IMR-90 (cell line): ENCODE results near the gene GIPC3. TPM values are rescaled to one million over a fixed set of nuclear protein-coding genes. Genes with fewer than 3 reads are reported as not detected.

Experiments used
- ATAC-seq: fragments of 200-7000 bp; cut with Tn5 transposase; 2 replicates; pipeline ENCODE4 v1.9.1; 2020; ENCODE audit warnings: low read depth, mild to moderate bottlenecking, moderate library complexity
- BruUV-seq: library from RNA; stranded (reverse); fragments of 400-500 nt; replicated peaks from 2 replicates; lab custom pipeline; 2021; lab: Mats Ljungman, UMichigan
- CTCF ChIA-PET: fragments of 300-600 bp; formaldehyde crosslinking; extraction: SDS; loops from one replicate; lab custom pipeline; 2021; ENCODE audit warnings: antibody characterized with exemption; lab: Yijun Ruan, JAX
- POLR2A ChIA-PET: fragments of 300-600 bp; sonication (Branson Sonifier 250); formaldehyde crosslinking; loops from one replicate; lab custom pipeline; 2022; ENCODE audit warnings: antibody characterized with exemption; ENCODE audit not compliant: unreplicated experiment; lab: Charles Lee
- DNase-seq: peaks from one replicate; pipeline ENCODE4 v3.0.0; 2013
- H2AFZ ChIP-seq: replicated peaks from 2 replicates; pipeline ENCODE3; 2013; ENCODE audit warnings: low read length, mild to moderate bottlenecking; ENCODE audit not compliant: poor library complexity
- H2AK5ac ChIP-seq: 2 replicates; pipeline ENCODE4 v1.6.1; 2013; ENCODE audit warnings: low read depth, low read length, inconsistent platforms
- H2AK9ac ChIP-seq: replicated peaks from 2 replicates; pipeline ENCODE3; 2013; ENCODE audit warnings: mild to moderate bottlenecking, low read depth, low read length, moderate library complexity; ENCODE audit not compliant: poor library complexity
- H2BK120ac ChIP-seq: 2 replicates; pipeline ENCODE4 v1.6.1; 2013; ENCODE audit warnings: low read depth, low read length, inconsistent platforms
- H2BK15ac ChIP-seq: 3 replicates; pipeline ENCODE4 v1.6.1; 2013; ENCODE audit warnings: low read depth, low read length, inconsistent platforms
- H2BK20ac ChIP-seq: 2 replicates; pipeline ENCODE4 v1.6.1; 2013; ENCODE audit warnings: low read depth, mild to moderate bottlenecking, inconsistent platforms, low read length, moderate library complexity
- H2BK5ac ChIP-seq: 2 replicates; pipeline ENCODE4 v1.6.1; 2013; ENCODE audit warnings: mild to moderate bottlenecking, low read depth, low read length, inconsistent platforms; ENCODE audit not compliant: poor library complexity, severe bottlenecking
- H3K14ac ChIP-seq: replicated peaks from 2 replicates; pipeline ENCODE4 v1.6.1; 2013; ENCODE audit warnings: low read depth, low read length, inconsistent platforms
- H3K18ac ChIP-seq: 2 replicates; pipeline ENCODE4 v1.6.1; 2013; ENCODE audit warnings: low read depth, low read length, control low read depth
- H3K23ac ChIP-seq: 2 replicates; pipeline ENCODE4 v1.6.1; 2013; ENCODE audit warnings: low read depth, low read length, inconsistent platforms
- H3K27ac ChIP-seq: 2 replicates; pipeline ENCODE4 v1.5.1; 2013; ENCODE audit warnings: mild to moderate bottlenecking, control low read depth, low read length; ENCODE audit not compliant: insufficient read depth
- H3K27me3 ChIP-seq: 2 replicates; pipeline ENCODE4 v1.6.1; 2013; ENCODE audit warnings: low read length; ENCODE audit not compliant: control insufficient read depth, insufficient read depth
- H3K36me3 ChIP-seq: 2 replicates; pipeline ENCODE4 v1.6.1; 2013; ENCODE audit warnings: low read length, mixed read lengths; ENCODE audit not compliant: control insufficient read depth, insufficient read depth
- H3K4ac ChIP-seq: 2 replicates; pipeline ENCODE4 v1.6.1; 2013; ENCODE audit warnings: low read depth, low read length, inconsistent platforms
- H3K4me1 ChIP-seq: 2 replicates; pipeline ENCODE4 v1.6.1; 2013; ENCODE audit warnings: low read length, mixed read lengths; ENCODE audit not compliant: control insufficient read depth, insufficient read depth
- H3K4me2 ChIP-seq: 2 replicates; pipeline ENCODE4 v1.6.1; 2013; ENCODE audit warnings: low read depth, mild to moderate bottlenecking, control low read depth, low read length, moderate library complexity
- H3K4me3 ChIP-seq: 2 replicates; pipeline ENCODE4 v1.5.1; 2013; ENCODE audit warnings: low read depth, mild to moderate bottlenecking, control low read depth, low read length, moderate library complexity; ENCODE audit not compliant: insufficient read depth
- H3K56ac ChIP-seq: 2 replicates; pipeline ENCODE4 v1.6.1; 2013; ENCODE audit warnings: low read length, inconsistent platforms; ENCODE audit not compliant: insufficient read depth; ENCODE audit errors: extremely low read depth
- H3K79me1 ChIP-seq, 2 experiments: 2 replicates each; pipeline ENCODE4 v1.6.1; 2013; ENCODE audit warnings: low read length in 2 of 2, inconsistent platforms in 1 of 2, low read depth in 1 of 2
- H3K9ac ChIP-seq: 2 replicates; pipeline ENCODE4 v1.6.1; 2013; ENCODE audit warnings: low read depth, low read length, control low read depth
- H3K9me1 ChIP-seq: 2 replicates; pipeline ENCODE4 v1.6.1; 2013; ENCODE audit warnings: low read length, inconsistent platforms; ENCODE audit not compliant: insufficient read depth
- H3K9me3 ChIP-seq: 2 replicates; pipeline ENCODE4 v1.6.1; 2013; ENCODE audit warnings: low read length; ENCODE audit not compliant: control insufficient read depth, insufficient read depth
- H4K20me1 ChIP-seq: 2 replicates; pipeline ENCODE4 v1.6.1; 2013; ENCODE audit warnings: low read length, inconsistent platforms; ENCODE audit not compliant: insufficient read depth
- H4K5ac ChIP-seq: 2 replicates; pipeline ENCODE4 v1.6.1; 2013; ENCODE audit warnings: mild to moderate bottlenecking, low read depth, low read length, control low read depth
- H4K8ac ChIP-seq, 2 experiments: 2 replicates each; pipeline ENCODE4 v1.6.1; 2013; ENCODE audit warnings: low read depth in 2 of 2, low read length in 2 of 2, control low read depth in 1 of 2, inconsistent platforms in 1 of 2
- H4K91ac ChIP-seq: 2 replicates; pipeline ENCODE4 v1.6.1; 2013; ENCODE audit warnings: low read depth, low read length, inconsistent platforms; ENCODE audit not compliant: insufficient read depth
- CEBPB ChIP-seq: IDR thresholded peaks from 2 replicates; pipeline ENCODE4 v1.6.1; 2012; ENCODE audit warnings: low read depth, low read length, improper control_type of control experiment
- FOS ChIP-seq: fragments of 150-350 bp; IDR thresholded peaks from 2 replicates; pipeline ENCODE4 v1.6.1; 2016; ENCODE audit warnings: low read depth, low read length
- MAZ ChIP-seq: IDR thresholded peaks from 2 replicates; pipeline ENCODE4 v1.6.1; 2012; ENCODE audit warnings: low read depth, mild to moderate bottlenecking, low read length, improper control_type of control experiment, moderate library complexity, borderline replicate concordance
- SMC3 ChIP-seq: fragments of 150-350 bp; IDR thresholded peaks from 2 replicates; pipeline ENCODE4 v1.6.1; 2016; ENCODE audit warnings: low read depth, mild to moderate bottlenecking, antibody characterized with exemption, low read length, moderate library complexity
- WGBS, 2 experiments: methylation state at CpG; one replicate each; pipeline versions ENCODE4 v1.1.5 to v1.1.7; 2013; ENCODE audit warnings: missing lambda C conversion rate in 2 of 2; ENCODE audit not compliant: insufficient read length in 1 of 2; ENCODE audit errors: extremely low coverage in 2 of 2; 5-methylcytosine and 5-hydroxymethylcytosine counted together
- dilution Hi-C: fragments of 300-500 bp; cut with HindIII; formaldehyde crosslinking; loops from one replicate; pipeline ENCODE4 v1.14.3; 2018; ENCODE audit warnings: low sequenced_read_pairs; ENCODE audit not compliant: unreplicated experiment
- in situ Hi-C: fragments of 300-500 bp; cut with MboI; formaldehyde crosslinking; loops from 3 replicates; pipeline ENCODE4 v1.14.3; 2019; ENCODE audit warnings: low sequenced_read_pairs, inconsistent platforms, mixed read lengths
- intact Hi-C: fragments of 100-400 bp; cut with micrococcal nuclease; formaldehyde crosslinking; loops from 2 replicates; pipeline ENCODE4 v1.10.0; 2022
- polyA plus RNA-seq, 3 experiments: library from polyadenylated mRNA; depleted of rRNA; stranded (reverse); fragments of >200 nt; gene quantifications; 2 replicates each; pipeline ENCODE4 v1.2.3, GENCODE V29; 2012; ENCODE audit warnings: low replicate concordance in 1 of 3
- total RNA-seq: library from RNA; depleted of rRNA; stranded (reverse); fragments of >200 nt; gene quantifications from 2 replicates; pipeline ENCODE4 v1.2.3, GENCODE V29; 2012
- TF ChIP-seq, protein P1 (sequence below): conservative IDR thresholded peaks from 2 replicates; pipeline ENCODE4 v1.5.1; 2012; ENCODE audit warnings: mild to moderate bottlenecking, low read depth, low read length, improper control_type of control experiment

GIPC3 gene
- total and polyA plus RNA-seq, 2 of the 4 experiments (the other 2 are of a cell fraction): under 0.01 to 0.36 TPM

DNA sequence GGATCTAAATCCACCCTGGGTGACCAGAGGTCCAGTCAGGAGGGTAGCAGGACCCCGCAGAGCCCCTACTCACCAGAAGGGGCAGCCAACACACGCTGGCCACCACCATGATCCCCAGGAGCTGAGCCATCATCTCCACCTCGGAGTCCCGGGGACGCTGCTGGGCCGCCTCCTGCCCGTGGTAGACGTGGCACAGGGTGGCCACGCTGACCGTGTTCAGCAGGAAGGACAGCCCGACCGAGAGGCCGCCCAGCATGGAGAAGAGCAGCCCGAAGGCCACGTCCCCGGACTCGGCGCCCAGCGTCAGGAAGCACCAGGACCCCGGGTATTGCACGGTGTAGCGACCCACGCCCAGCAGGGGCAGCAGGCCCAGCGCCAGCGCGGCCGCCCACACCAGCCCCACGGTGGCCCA, 14.5 kb downstream of the GIPC3 start:
- ATAC-seq: no peak
- TF ChIP-seq SMC3: no peak
- no peak for TF ChIP-seq MAZ
- TF ChIP-seq, protein P1, sequence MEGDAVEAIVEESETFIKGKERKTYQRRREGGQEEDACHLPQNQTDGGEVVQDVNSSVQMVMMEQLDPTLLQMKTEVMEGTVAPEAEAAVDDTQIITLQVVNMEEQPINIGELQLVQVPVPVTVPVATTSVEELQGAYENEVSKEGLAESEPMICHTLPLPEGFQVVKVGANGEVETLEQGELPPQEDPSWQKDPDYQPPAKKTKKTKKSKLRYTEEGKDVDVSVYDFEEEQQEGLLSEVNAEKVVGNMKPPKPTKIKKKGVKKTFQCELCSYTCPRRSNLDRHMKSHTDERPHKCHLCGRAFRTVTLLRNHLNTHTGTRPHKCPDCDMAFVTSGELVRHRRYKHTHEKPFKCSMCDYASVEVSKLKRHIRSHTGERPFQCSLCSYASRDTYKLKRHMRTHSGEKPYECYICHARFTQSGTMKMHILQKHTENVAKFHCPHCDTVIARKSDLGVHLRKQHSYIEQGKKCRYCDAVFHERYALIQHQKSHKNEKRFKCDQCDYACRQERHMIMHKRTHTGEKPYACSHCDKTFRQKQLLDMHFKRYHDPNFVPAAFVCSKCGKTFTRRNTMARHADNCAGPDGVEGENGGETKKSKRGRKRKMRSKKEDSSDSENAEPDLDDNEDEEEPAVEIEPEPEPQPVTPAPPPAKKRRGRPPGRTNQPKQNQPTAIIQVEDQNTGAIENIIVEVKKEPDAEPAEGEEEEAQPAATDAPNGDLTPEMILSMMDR: 0 out of 2 replicates have a peak, but pooled peaks have one; percentile 10
- no peak for TF ChIP-seq FOS
- TF ChIP-seq CEBPB: no peak
- Histone ChIP-seq H3K4me2 (no peak overlapping the region), H3K56ac (no peak overlapping the region), H3K14ac (no peak overlapping the region), H3K9ac (no peak overlapping the region), H3K79me1 (no peaks in the 10 kb centered on the region), H2AK9ac (no peak overlapping the region), H3K27ac (no peak overlapping the region), H3K18ac (no peak overlapping the region), H2BK20ac (no peak overlapping the region), H2AK5ac (no peak overlapping the region), H3K27me3 (no peaks in the 10 kb centered on the region), H2BK15ac (no peak overlapping the region), H2BK120ac (no peak overlapping the region), H3K9me3 (no peaks in the 10 kb centered on the region), H2BK5ac (no peak overlapping the region), H3K23ac (no peak overlapping the region), H4K91ac (no peak overlapping the region), H3K9me1 (no peaks in the 10 kb centered on the region), H3K4ac (no peak overlapping the region), H3K4me3 (no peak overlapping the region), H4K8ac (no peak overlapping the region), H4K5ac (no peak overlapping the region), H2AFZ (no peak overlapping the region), H3K4me1 (no peaks in the 10 kb centered on the region), H4K20me1 (no peaks in the 10 kb centered on the region), H3K36me3 (peaks cover 2% of the 10 kb centered on the region; the same call in 1 of the 2 replicates)
- POLR2A ChIA-PET: no interaction called here
- in situ Hi-C loops (loop anchor here (25.0 kb wide), 1 partner anchor 287 kb away; no protein-coding TSS in a partner anchor), intact Hi-C loops (no loop called here), dilution Hi-C loops (no loop called here)
- 92% methylated on average over 21 of the region's 28 CpGs; no CpG with 5 or more reads in 1 of the 2 experiments for WGBS, 2 experiments
- no TSS peak for BruUV-seq
- no peak for DNase-seq
- CTCF ChIA-PET: no interaction called here
